ENCODE data around the gene PNPLA4. TPM values are rescaled to one million over a fixed set of nuclear protein-coding genes. Genes with fewer than 3 reads are reported as not detected.

The PNPLA4 gene
- total and polyA plus RNA-seq, 4 donors = 6.4 to 9.5 (median 8.0) TPM

DNA sequence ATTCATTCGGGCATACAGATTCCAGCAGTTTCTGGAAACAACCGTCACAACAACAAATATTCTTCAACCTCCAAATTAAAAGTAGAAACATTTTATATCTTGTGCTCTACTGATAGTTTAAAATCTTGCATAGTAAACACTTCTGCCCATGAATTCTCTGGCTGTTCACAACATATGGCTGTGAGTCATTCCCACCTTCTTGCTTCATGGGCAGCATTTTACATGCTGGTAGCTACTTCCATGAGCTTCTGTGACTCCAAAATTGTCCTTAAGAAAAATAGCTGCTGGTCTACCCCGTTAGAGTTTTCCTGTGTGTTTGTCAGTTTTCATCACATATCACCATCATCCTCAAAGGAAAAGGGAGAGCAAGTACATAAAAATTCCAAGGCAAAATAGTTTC lies 22.7 kb downstream of the PNPLA4 start:
- intact Hi-C loops (cut with DNase I) = no loop called here
- Histone ChIP-seq H3K4me1 (ENCODE audit: control insufficient read depth in 1 of 2, insufficient read depth in 2 of 2, low read length in 2 of 2) (no peaks in the 10 kb centered on the region), H3K9me3 (ENCODE audit: control insufficient read depth, low read length) (no peaks in the 10 kb centered on the region), H3K4me3 (ENCODE audit: low read length in 2 of 2) (no peak overlapping the region), H3K27ac (ENCODE audit: low read depth in 1 of 2, low read length in 2 of 2) (no peak overlapping the region), H3K27me3 (ENCODE audit: control insufficient read depth in 1 of 2, insufficient read depth in 2 of 2, low read length in 1 of 2) (no peaks in the 10 kb centered on the region), H3K36me3 (ENCODE audit: control insufficient read depth in 1 of 2, insufficient read depth in 2 of 2, low read length in 1 of 2) (peaks cover 0 to 3% of the 10 kb centered on the region in 2 donors)
- WGBS, 2 donors = 87 to 89% methylated on average over 3 of the region's 3 CpGs
- DNase-seq (no peak), ATAC-seq (ENCODE audit: low FRiP score) (no peak)

DNA sequence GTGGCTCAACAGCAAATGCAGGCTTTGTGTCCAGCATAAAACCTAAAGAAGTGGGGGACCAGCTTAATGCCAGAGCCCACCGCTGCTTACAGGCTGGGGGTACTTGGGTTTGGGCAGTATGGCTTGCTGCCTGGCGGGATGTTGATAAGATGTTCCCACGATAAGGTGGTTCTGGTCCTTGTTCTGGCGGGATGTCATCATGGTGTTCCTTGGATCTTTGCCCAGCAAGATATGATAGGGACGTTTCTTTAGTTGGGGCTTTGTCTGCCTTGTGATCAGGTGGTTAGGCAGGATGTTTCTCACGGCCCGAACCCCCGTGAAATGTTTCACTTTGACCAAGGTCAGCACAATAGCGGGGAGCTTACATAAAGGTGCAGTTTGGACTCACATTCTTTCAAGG lies 35.3 kb downstream of the PNPLA4 start:
- no peaks in the 10 kb centered on the region for H3K36me3 ChIP-seq (ENCODE audit: control insufficient read depth in 1 of 2, insufficient read depth in 2 of 2, low read length in 1 of 2)
- no peak overlapping the region for H3K4me3 ChIP-seq (ENCODE audit: low read length in 2 of 2)
- no peak overlapping the region for H3K27ac ChIP-seq (ENCODE audit: low read depth in 1 of 2, low read length in 2 of 2)
- no peak for DNase-seq
- WGBS, 2 donors = 39 to 53% methylated on average over 9 of the region's 9 CpGs
- ATAC-seq (ENCODE audit: low FRiP score) = no peak
- intact Hi-C loops (cut with DNase I) = no loop called here
- no peaks in the 10 kb centered on the region for H3K4me1 ChIP-seq (ENCODE audit: control insufficient read depth in 1 of 2, insufficient read depth in 2 of 2, low read length in 2 of 2)
- no peaks in the 10 kb centered on the region for H3K27me3 ChIP-seq (ENCODE audit: control insufficient read depth in 1 of 2, insufficient read depth in 2 of 2, low read length in 1 of 2)
- H3K9me3 ChIP-seq (ENCODE audit: control insufficient read depth, low read length) = no peaks in the 10 kb centered on the region

DNA sequence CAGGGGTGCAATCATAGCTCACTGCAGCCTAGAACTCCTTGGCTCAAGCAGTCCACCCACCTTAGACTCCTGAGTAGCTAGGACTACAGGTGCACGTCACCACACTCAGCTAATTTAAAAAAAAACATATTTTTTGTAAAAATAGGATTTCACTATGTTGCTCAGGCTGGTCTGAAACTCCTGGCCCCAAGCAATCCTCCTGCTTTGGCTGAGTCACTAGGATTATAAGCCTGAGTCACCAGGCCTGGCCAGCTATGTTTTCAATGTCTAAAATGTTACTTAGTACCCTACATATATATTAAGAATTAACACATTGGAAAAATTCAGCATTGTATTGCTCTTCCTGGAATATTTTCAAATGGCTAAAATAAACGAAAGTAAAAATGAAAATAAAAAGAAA lies 37.5 kb downstream of the PNPLA4 start:
- ATAC-seq (ENCODE audit: low FRiP score) (no peak), DNase-seq (no peak)
- no peak overlapping the region for H3K4me3 ChIP-seq (ENCODE audit: low read length in 2 of 2)
- no peaks in the 10 kb centered on the region for H3K27me3 ChIP-seq (ENCODE audit: control insufficient read depth in 1 of 2, insufficient read depth in 2 of 2, low read length in 1 of 2)
- WGBS, 2 donors = 53 to 56% methylated on average over 2 of the region's 2 CpGs
- intact Hi-C loops (cut with DNase I) = no loop called here
- no peak overlapping the region for H3K27ac ChIP-seq (ENCODE audit: low read depth in 1 of 2, low read length in 2 of 2)
- H3K9me3 ChIP-seq (ENCODE audit: control insufficient read depth, low read length) = no peaks in the 10 kb centered on the region
- no peaks in the 10 kb centered on the region for H3K36me3 ChIP-seq (ENCODE audit: control insufficient read depth in 1 of 2, insufficient read depth in 2 of 2, low read length in 1 of 2)
- no peaks in the 10 kb centered on the region for H3K4me1 ChIP-seq (ENCODE audit: control insufficient read depth in 1 of 2, insufficient read depth in 2 of 2, low read length in 2 of 2)

DNA sequence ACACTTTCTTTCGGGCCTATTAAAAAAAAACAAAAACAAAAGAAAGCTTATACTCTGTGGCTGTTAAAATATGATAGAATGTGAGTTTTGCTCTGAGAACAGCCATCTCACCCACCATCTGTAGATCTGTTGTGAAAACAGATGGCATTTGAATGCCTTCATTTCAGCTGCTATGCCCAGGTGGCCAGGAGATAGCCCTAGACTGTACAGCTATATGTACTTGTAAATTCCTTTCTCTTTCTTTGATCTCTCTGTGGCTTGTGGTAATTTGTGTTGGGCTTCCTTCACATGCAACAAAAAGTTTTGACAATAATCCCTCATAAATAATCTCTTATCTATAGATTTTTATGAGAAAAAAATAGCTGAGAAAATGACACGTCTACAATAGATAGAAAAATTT lies 38.1 kb downstream of the PNPLA4 start:
- Histone ChIP-seq H3K27ac (ENCODE audit: low read depth in 1 of 2, low read length in 2 of 2) (no peak overlapping the region), H3K36me3 (ENCODE audit: control insufficient read depth in 1 of 2, insufficient read depth in 2 of 2, low read length in 1 of 2) (no peaks in the 10 kb centered on the region), H3K4me1 (ENCODE audit: control insufficient read depth in 1 of 2, insufficient read depth in 2 of 2, low read length in 2 of 2) (no peaks in the 10 kb centered on the region), H3K9me3 (ENCODE audit: control insufficient read depth, low read length) (no peaks in the 10 kb centered on the region), H3K4me3 (ENCODE audit: low read length in 2 of 2) (no peak overlapping the region), H3K27me3 (ENCODE audit: control insufficient read depth in 1 of 2, insufficient read depth in 2 of 2, low read length in 1 of 2) (no peaks in the 10 kb centered on the region)
- intact Hi-C loops (cut with DNase I) = no loop called here
- DNase-seq = no peak
- no peak for ATAC-seq (ENCODE audit: low FRiP score)
- WGBS, 2 donors = 62 to 68% methylated on average over 2 of the region's 2 CpGs

DNA sequence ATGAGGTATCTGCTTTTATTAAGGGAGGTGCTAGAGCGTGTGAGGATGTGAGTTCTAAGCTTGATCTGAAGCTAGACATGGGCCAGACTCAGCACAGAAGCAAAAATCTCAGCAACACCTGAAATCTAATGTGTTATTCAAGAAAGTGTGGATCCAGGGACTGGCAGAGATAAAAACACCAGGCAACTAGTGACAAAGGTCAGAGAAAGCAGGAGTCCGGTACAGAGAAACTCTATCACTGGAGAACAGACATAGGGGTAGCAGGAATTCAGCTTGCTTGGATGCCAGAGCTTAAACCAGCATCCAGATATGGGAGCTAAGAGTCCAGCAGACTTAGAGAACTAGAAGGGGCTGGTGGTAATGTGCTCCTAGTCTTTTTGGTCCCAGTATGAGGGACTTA lies 50.3 kb downstream of the PNPLA4 start:
- ATAC-seq (ENCODE audit: low FRiP score) (no peak), DNase-seq (no peak)
- WGBS, 2 donors = 87 to 96% methylated on average over 2 of the region's 2 CpGs
- no peak overlapping the region for H3K27ac ChIP-seq (ENCODE audit: low read depth in 1 of 2, low read length in 2 of 2)
- no peaks in the 10 kb centered on the region for H3K9me3 ChIP-seq (ENCODE audit: control insufficient read depth, low read length)
- no peaks in the 10 kb centered on the region for H3K4me1 ChIP-seq (ENCODE audit: control insufficient read depth in 1 of 2, insufficient read depth in 2 of 2, low read length in 2 of 2)
- H3K27me3 ChIP-seq (ENCODE audit: control insufficient read depth in 1 of 2, insufficient read depth in 2 of 2, low read length in 1 of 2) = no peaks in the 10 kb centered on the region
- no peaks in the 10 kb centered on the region for H3K36me3 ChIP-seq (ENCODE audit: control insufficient read depth in 1 of 2, insufficient read depth in 2 of 2, low read length in 1 of 2)
- intact Hi-C loops (cut with DNase I) = no loop called here
- no peak overlapping the region for H3K4me3 ChIP-seq (ENCODE audit: low read length in 2 of 2)

DNA sequence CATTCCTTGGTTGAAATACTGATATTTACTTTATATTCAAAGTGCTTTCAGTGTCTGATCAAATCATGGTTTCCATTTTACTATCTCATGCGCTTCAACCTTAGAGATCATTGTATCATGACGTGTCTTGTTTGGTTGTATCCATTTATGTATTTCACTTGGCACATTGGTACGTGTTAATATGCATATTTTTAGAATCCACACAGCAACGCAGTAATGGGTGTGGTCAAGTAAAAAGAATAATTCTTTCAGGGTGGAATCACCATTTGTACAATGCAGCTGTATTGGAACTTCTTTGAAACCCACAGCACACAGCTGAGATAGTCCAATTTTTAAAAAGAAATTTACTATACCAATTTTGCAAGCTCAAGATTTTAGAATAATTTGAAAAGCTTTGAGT lies 55.2 kb downstream of the PNPLA4 start:
- no peaks in the 10 kb centered on the region for H3K4me1 ChIP-seq (ENCODE audit: control insufficient read depth in 1 of 2, insufficient read depth in 2 of 2, low read length in 2 of 2)
- H3K9me3 ChIP-seq (ENCODE audit: control insufficient read depth, low read length) = no peaks in the 10 kb centered on the region
- no peaks in the 10 kb centered on the region for H3K36me3 ChIP-seq (ENCODE audit: control insufficient read depth in 1 of 2, insufficient read depth in 2 of 2, low read length in 1 of 2)
- ATAC-seq (ENCODE audit: low FRiP score) = no peak
- DNase-seq = no peak
- 59 to 61% methylated on average over 4 of the region's 4 CpGs for WGBS, 2 donors
- no peak overlapping the region for H3K4me3 ChIP-seq (ENCODE audit: low read length in 2 of 2)
- no peak overlapping the region for H3K27ac ChIP-seq (ENCODE audit: low read depth in 1 of 2, low read length in 2 of 2)
- intact Hi-C loops (cut with DNase I) = no loop called here
- H3K27me3 ChIP-seq (ENCODE audit: control insufficient read depth in 1 of 2, insufficient read depth in 2 of 2, low read length in 1 of 2) = no peaks in the 10 kb centered on the region

DNA sequence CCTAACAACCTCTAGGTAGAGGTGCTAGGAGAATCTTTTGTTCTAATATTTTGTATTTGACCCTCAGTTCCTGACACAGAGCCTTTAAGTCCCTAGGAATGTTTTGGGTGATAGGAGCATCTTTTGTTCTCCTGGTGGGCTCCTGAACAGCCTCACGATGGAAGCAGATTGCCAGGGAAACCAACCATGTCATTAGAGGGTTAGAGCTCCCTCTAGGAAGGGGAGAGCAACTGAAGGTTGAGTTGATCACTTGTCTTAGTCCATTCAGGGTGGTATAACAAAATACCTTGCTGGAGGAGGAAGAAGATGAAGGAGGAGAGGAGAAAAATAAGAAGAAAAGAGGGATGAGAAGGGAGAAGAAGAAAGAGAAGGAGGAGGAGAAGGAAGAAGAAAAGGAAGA lies 75.0 kb downstream of the PNPLA4 start:
- no peaks in the 10 kb centered on the region for H3K9me3 ChIP-seq (ENCODE audit: control insufficient read depth, low read length)
- DNase-seq = no peak
- 16 to 22% methylated on average over 1 of the region's 1 CpG for WGBS, 2 donors

More for the DNA sequence above, 75.0 kb downstream of the PNPLA4 start:
- H3K36me3 ChIP-seq (ENCODE audit: control insufficient read depth in 1 of 2, insufficient read depth in 2 of 2, low read length in 1 of 2) = no peaks in the 10 kb centered on the region
- ATAC-seq (ENCODE audit: low FRiP score) = no peak
- intact Hi-C loops (cut with DNase I) = no loop called here
- H3K27ac ChIP-seq (ENCODE audit: low read depth in 1 of 2, low read length in 2 of 2) = no peak overlapping the region
- H3K4me1 ChIP-seq (ENCODE audit: control insufficient read depth in 1 of 2, insufficient read depth in 2 of 2, low read length in 2 of 2) = no peaks in the 10 kb centered on the region
- no peak overlapping the region for H3K4me3 ChIP-seq (ENCODE audit: low read length in 2 of 2)
- no peaks in the 10 kb centered on the region for H3K27me3 ChIP-seq (ENCODE audit: control insufficient read depth in 1 of 2, insufficient read depth in 2 of 2, low read length in 1 of 2)

Other genes starting within 250 kb of the PNPLA4 start
- gene VCX, start 84.2 kb downstream of the PNPLA4 start, total RNA-seq = not detected
- not detected for gene VCX, start 84.2 kb downstream of the PNPLA4 start, polyA plus RNA-seq
- not detected for gene VCX2, start 243.9 kb upstream of the PNPLA4 start, total RNA-seq
- not detected for gene VCX2, start 243.9 kb upstream of the PNPLA4 start, polyA plus RNA-seq

Data from aorta (tissue), 5 donors.